Stomach smooth muscle (tissue), 2 donors: Measurements from ENCODE around the gene AOC3.
"Not testable (repeated sequence)": the region's sequence is repeated elsewhere in the genome, so short reads cannot be mapped to it uniquely, and the experiment has no call there.

ENCODE experiments used
- H3K27ac ChIP-seq: one replicate; pipeline ENCODE4 v1.7.0; 2013; ENCODE audit warnings: mild to moderate bottlenecking, low read length, inconsistent platforms
- H3K27me3 ChIP-seq, 2 donors: one replicate each; pipeline ENCODE4 v1.7.0; 2013; ENCODE audit warnings: low read length in 2 of 2; ENCODE audit not compliant: insufficient read depth in 2 of 2, control insufficient read depth in 1 of 2
- H3K36me3 ChIP-seq, 2 donors: one replicate each; pipeline ENCODE4 v1.7.0; 2013; ENCODE audit warnings: low read length in 2 of 2; ENCODE audit not compliant: control insufficient read depth in 2 of 2, insufficient read depth in 2 of 2
- H3K4me1 ChIP-seq: one replicate; pipeline ENCODE4 v1.7.0; 2013; ENCODE audit warnings: low read length; ENCODE audit not compliant: control insufficient read depth, insufficient read depth
- H3K4me3 ChIP-seq, 2 donors: one replicate each; pipeline ENCODE4 v1.7.0; 2013; ENCODE audit warnings: low read length in 2 of 2
- H3K9ac ChIP-seq, 2 donors: one replicate each; pipeline ENCODE4 v1.7.0; 2013; ENCODE audit warnings: low read length in 2 of 2, mild to moderate bottlenecking in 1 of 2
- H3K9me3 ChIP-seq, 2 donors: one replicate each; pipeline ENCODE4 v1.7.0; 2013; ENCODE audit warnings: low read length in 2 of 2; ENCODE audit not compliant: control insufficient read depth in 2 of 2
- donor health status: healthy.
- donor health status: Pancreatic carcinoma.

AOC3 gene

GRCh38 chr17:42853004-42853403 lies 2.0 kb downstream of the AOC3 start:
- H3K9me3 ChIP-seq, result no peaks in the 10 kb centered on the region
- H3K27ac ChIP-seq, result peak overlapping the region; percentile 98
- peaks cover 55% of the 10 kb centered on the region for H3K4me1 ChIP-seq
- H3K27me3 ChIP-seq, result no peaks in the 10 kb centered on the region
- H3K36me3 ChIP-seq, result peaks cover 9 to 18% of the 10 kb centered on the region in 2 donors
- peak overlapping the region; percentile 86 to 97 for H3K9ac ChIP-seq
- H3K4me3 ChIP-seq, result peak overlapping the region; percentile 89 to 93

DNA sequence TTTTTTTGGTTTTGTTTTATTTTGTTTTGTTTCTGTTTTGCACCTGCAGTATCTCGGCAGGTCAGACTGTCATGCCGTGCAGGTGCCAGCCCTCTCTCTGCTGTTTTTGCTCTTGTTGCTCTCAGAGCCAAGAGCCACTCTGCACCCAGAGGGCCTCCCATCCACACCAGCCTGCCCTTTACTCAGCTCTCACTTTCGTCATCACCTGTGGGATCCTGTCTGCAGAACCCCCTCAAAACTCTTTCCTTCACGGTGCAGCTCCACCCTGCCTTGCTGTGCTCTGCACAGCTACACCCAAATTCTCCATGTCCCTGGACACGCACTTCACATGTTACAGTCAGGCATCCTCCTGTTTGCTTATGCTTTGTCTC lies 2.6 kb downstream of the AOC3 start:
- H3K9ac ChIP-seq, result peak overlapping the region; percentile 86 to 97
- peak overlapping the region; percentile 89 to 93 for H3K4me3 ChIP-seq
- peaks cover 9 to 24% of the 10 kb centered on the region in 2 donors for H3K36me3 ChIP-seq
- no peaks in the 10 kb centered on the region for H3K9me3 ChIP-seq
- H3K27me3 ChIP-seq, result no peaks in the 10 kb centered on the region
- peaks cover 55% of the 10 kb centered on the region for H3K4me1 ChIP-seq
- H3K27ac ChIP-seq, result peak overlapping the region; percentile 98

DNA sequence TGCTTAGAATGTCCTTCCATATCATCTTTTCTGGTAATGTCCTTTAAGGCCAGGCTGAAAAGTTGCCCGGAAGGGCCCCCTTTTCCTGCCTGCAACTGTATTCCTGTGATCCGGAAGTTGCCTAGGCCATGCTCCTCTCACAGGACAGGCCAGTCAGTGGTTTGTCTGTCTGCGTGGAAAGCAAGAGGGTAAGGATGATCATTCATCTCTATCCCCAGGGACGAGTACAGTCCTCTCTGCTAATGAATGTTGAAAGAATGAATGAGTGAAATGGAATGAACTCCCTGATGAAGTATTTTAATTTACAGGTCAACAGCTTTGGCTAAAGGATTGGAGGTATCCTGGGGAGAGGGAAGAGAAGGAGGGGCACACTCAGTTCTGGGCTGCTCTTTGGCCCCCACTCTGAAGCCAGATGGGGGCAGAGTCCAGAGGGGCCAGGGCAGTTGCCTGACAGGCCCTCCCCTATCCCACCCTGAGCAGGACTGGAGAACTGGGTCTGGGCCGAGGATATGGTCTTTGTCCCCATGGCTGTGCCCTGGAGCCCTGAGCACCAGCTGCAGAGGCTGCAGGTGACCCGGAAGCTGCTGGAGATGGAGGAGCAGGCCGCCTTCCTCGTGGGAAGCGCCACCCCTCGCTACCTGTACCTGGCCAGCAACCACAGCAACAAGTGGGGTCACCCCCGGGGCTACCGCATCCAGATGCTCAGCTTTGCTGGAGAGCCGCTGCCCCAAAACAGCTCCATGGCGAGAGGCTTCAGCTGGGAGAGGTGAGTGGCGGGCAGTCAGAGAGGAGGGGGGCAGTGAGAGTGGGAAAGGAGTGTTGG lies 3.2 kb downstream of the AOC3 start:
- Histone ChIP-seq H3K36me3 (peaks cover 9 to 25% of the 10 kb centered on the region in 2 donors), H3K9me3 (no peaks in the 10 kb centered on the region), H3K9ac (peak overlapping the region; percentile 86 to 97), H3K4me3 (peak overlapping the region; percentile 89 to 93), H3K27ac (peak overlapping the region; percentile 98), H3K4me1 (peaks cover 52% of the 10 kb centered on the region), H3K27me3 (no peaks in the 10 kb centered on the region)

DNA sequence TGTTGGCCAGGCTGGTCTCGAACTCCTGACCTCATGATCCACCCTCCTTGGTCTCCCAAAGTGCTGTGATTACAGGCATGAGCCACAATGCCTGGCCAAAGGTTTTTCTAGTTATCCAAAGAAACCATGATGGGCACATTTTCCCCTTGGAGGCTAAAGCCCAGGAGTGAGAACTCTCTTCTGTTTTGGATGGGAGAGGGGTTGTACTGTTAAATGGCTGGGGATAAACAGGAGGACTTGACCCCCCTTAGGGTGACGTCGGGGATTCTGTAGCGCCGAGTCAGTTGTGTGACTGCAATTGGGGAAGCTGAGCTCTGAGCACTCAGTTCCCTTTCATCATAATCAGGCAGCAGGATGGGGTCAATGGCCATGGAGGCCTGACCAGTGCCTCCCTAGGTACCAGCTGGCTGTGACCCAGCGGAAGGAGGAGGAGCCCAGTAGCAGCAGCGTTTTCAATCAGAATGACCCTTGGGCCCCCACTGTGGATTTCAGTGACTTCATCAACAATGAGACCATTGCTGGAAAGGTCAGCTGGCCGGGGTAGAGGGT lies 4.1 kb downstream of the AOC3 start:
- Histone ChIP-seq H3K36me3 (peaks cover 9 to 25% of the 10 kb centered on the region in 2 donors), H3K27me3 (no peaks in the 10 kb centered on the region), H3K4me1 (peaks cover 43% of the 10 kb centered on the region), H3K27ac (peak overlapping the region; percentile 46), H3K9ac (peak overlapping the region; percentile 27 to 36), H3K9me3 (no peaks in the 10 kb centered on the region), H3K4me3 (peak overlapping the region; percentile 51 to 93)

GRCh38 chr17:42856093-42856492 lies 5.1 kb downstream of the AOC3 start:
- H3K9me3 ChIP-seq, H3K27me3 ChIP-seq: not testable (repeated sequence)
- Histone ChIP-seq H3K27ac (peak overlapping the region; percentile 46), H3K9ac (peak overlapping the region in 1 of 2 donors; percentile 13), H3K4me3 (peak overlapping the region in 1 of 2 donors; percentile 93), H3K4me1 (peaks cover 36% of the 10 kb centered on the region), H3K36me3 (peaks cover 9 to 25% of the 10 kb centered on the region in 2 donors)

- H3K4me3 ChIP-seq, H3K27me3 ChIP-seq, H3K9me3 ChIP-seq: not testable (repeated sequence)
- Histone ChIP-seq H3K4me1 (peaks cover 36% of the 10 kb centered on the region), H3K9ac (peak overlapping the region in 1 of 2 donors; percentile 13), H3K27ac (peak overlapping the region; percentile 31), H3K36me3 (peaks cover 9 to 25% of the 10 kb centered on the region in 2 donors)
Observed at GRCh38 chr17:42856516-42856915, 5.5 kb downstream of the AOC3 start.

DNA sequence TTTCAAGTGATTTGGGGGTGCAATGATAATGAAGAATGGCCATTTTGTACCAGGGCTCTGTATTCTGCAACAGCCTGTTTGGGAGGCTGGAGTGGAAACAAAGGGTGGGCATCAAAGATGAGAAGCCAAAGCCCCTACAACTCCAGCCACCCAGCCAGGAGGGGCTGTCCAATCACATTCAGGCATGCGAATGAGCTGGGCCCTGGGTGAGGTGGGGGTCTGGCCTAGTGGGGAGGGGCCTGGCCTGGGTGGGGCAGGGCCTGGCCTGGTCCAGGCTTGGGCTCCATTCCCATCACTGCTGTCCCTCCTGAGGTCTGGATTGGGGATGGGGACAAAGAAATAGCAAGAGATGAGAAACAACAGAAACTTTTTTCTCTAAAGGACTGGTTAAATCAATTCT lies 6.4 kb downstream of the AOC3 start:
- Histone ChIP-seq H3K27ac (no peak overlapping the region), H3K4me3 (no peak overlapping the region), H3K27me3 (no peaks in the 10 kb centered on the region), H3K9me3 (no peaks in the 10 kb centered on the region), H3K4me1 (peaks cover 34% of the 10 kb centered on the region), H3K9ac (no peak overlapping the region), H3K36me3 (peaks cover 9 to 25% of the 10 kb centered on the region in 2 donors)

- H3K27ac ChIP-seq, result no peak overlapping the region
- H3K4me1 ChIP-seq, result peaks cover 4% of the 10 kb centered on the region
- H3K4me3 ChIP-seq, result no peak overlapping the region
- H3K27me3 ChIP-seq, result no peaks in the 10 kb centered on the region
- H3K9ac ChIP-seq, result no peak overlapping the region
- H3K36me3 ChIP-seq, result peaks cover 3 to 13% of the 10 kb centered on the region in 2 donors
- H3K9me3 ChIP-seq, result no peaks in the 10 kb centered on the region
Observed at GRCh38 chr17:42865638-42866094, 14.7 kb downstream of the AOC3 start.

GRCh38 chr17:42866216-42866615 lies 15.2 kb downstream of the AOC3 start:
- Histone ChIP-seq H3K36me3 (peaks cover 3 to 13% of the 10 kb centered on the region in 2 donors), H3K9me3 (no peaks in the 10 kb centered on the region), H3K4me1 (peaks cover 4% of the 10 kb centered on the region), H3K27ac (no peak overlapping the region), H3K4me3 (no peak overlapping the region), H3K9ac (no peak overlapping the region), H3K27me3 (no peaks in the 10 kb centered on the region)

DNA sequence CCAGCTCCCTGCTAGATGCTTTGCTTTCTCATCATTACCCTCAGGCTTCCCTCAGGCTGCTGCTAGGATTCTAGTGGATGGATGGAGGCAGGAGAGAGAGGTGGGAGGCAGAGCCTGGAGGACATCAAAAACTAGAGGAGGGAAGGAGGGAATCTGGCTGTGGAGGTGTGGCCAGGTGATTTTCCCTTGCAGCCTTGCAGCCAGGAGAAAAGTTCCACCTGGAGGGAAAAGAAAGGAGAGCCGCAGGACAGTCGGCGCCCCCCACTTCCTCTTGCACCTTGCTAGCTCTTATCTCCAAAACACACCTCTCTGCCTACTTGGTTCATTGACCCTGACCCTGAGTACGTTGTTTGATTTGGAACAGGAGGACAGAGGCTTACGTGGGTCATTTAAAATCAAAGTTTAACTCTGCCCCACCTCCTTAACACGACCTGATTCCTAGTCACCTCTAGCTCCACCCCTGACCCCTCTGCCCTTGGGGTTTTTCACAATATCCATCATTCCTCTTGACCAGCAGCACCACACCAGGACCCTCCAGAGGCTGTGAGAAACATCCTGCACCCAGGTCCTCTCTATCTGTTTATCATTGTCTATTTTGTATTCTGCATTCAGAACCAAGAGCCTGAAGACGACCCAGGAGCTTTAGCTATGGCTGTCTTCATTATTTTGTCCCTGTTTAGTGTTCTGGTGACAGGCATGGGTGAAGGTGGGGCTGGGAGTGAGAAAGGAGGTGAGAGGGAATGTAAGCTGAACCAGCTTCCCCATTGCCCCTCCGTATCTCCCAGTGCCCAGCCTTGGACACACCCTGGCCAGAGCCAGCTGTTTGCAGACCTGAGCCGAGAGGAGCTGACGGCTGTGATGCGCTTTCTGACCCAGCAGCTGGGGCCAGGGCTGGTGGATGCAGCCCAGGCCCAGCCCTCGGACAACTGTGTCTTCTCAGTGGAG lies 15.9 kb downstream of the AOC3 start:
- Histone ChIP-seq H3K4me3 (no peak overlapping the region), H3K27ac (no peak overlapping the region), H3K27me3 (no peaks in the 10 kb centered on the region), H3K36me3 (peaks cover 3 to 13% of the 10 kb centered on the region in 2 donors), H3K4me1 (peaks cover 4% of the 10 kb centered on the region), H3K9me3 (no peaks in the 10 kb centered on the region), H3K9ac (no peak overlapping the region)
